ENCODE measurements around the gene ITPK1.

Gene ITPK1

GRCh38 chr14:93091666-93092065, 24.1 kb downstream of the ITPK1 start:
- H3K9ac ChIP-seq (ENCODE audit: low read length), result no peak overlapping the region
- H3K9me3 ChIP-seq (ENCODE audit: insufficient read depth, low read length), result no peaks in the 10 kb centered on the region
- H3K27ac ChIP-seq (ENCODE audit: low read length), result no peak overlapping the region
- no peak overlapping the region for H3K4me3 ChIP-seq (ENCODE audit: low read length)
- TF ChIP-seq CTCF (IDR thresholded peaks at IDR 0.05; ENCODE audit: low read depth, low read length), result no peak
- no peak for TF ChIP-seq EZH2phosphoT487 (IDR thresholded peaks at IDR 0.05; ENCODE audit: low read depth)
- no peak overlapping the region for H2AFZ ChIP-seq (ENCODE audit: low read depth, low read length)
- no peak overlapping the region for H3K4me2 ChIP-seq (ENCODE audit: low read length)
- H3K4me1 ChIP-seq (ENCODE audit: low read length), result no peaks in the 10 kb centered on the region
- 0 out of 2 replicates have a peak, but pooled peaks cover 5% of the 10 kb centered on the region for H3K79me2 ChIP-seq (ENCODE audit: low read length)
- no peaks in the 10 kb centered on the region for H3K27me3 ChIP-seq (ENCODE audit: low read depth, low read length)
- no peaks in the 10 kb centered on the region for H3K36me3 ChIP-seq (replicated peaks; ENCODE audit: low read depth, low read length)
- H4K20me1 ChIP-seq (ENCODE audit: insufficient read depth, low read length), result peaks cover 3% of the 10 kb centered on the region; the same call in 1 of the 2 replicates

- H3K27me3 ChIP-seq (ENCODE audit: low read depth, low read length), result no peaks in the 10 kb centered on the region
- H3K4me1 ChIP-seq (ENCODE audit: low read length), result no peaks in the 10 kb centered on the region
- 0 out of 2 replicates have a peak, but pooled peaks cover under 1% of the 10 kb centered on the region for H3K79me2 ChIP-seq (ENCODE audit: low read length)
- no peaks in the 10 kb centered on the region for H3K36me3 ChIP-seq (replicated peaks; ENCODE audit: low read depth, low read length)
- no peaks in the 10 kb centered on the region; the same call in 1 of the 2 replicates for H4K20me1 ChIP-seq (ENCODE audit: insufficient read depth, low read length)
- no peak overlapping the region for H3K9ac ChIP-seq (ENCODE audit: low read length)
- H3K9me3 ChIP-seq (ENCODE audit: insufficient read depth, low read length), result no peaks in the 10 kb centered on the region
- TF ChIP-seq EZH2phosphoT487 (IDR thresholded peaks at IDR 0.05; ENCODE audit: low read depth) (no peak), CTCF (IDR thresholded peaks at IDR 0.05; ENCODE audit: low read depth, low read length) (no peak)
- no peak overlapping the region for H3K27ac ChIP-seq (ENCODE audit: low read length)
- no peak overlapping the region for H3K4me3 ChIP-seq (ENCODE audit: low read length)
- H2AFZ ChIP-seq (ENCODE audit: low read depth, low read length), result no peak overlapping the region
- H3K4me2 ChIP-seq (ENCODE audit: low read length), result no peak overlapping the region
Measured at GRCh38 chr14:93090826-93091555, 24.7 kb downstream of the ITPK1 start.

- Histone ChIP-seq H2AFZ (ENCODE audit: low read depth, low read length) (no peak overlapping the region), H3K36me3 (replicated peaks; ENCODE audit: low read depth, low read length) (no peaks in the 10 kb centered on the region), H3K4me2 (ENCODE audit: low read length) (no peak overlapping the region), H4K20me1 (ENCODE audit: insufficient read depth, low read length) (no peaks in the 10 kb centered on the region), H3K9me3 (ENCODE audit: insufficient read depth, low read length) (no peaks in the 10 kb centered on the region), H3K9ac (ENCODE audit: low read length) (no peak overlapping the region), H3K79me2 (ENCODE audit: low read length) (no peaks in the 10 kb centered on the region), H3K4me3 (ENCODE audit: low read length) (no peak overlapping the region), H3K27me3 (ENCODE audit: low read depth, low read length) (no peaks in the 10 kb centered on the region), H3K4me1 (ENCODE audit: low read length) (no peaks in the 10 kb centered on the region), H3K27ac (ENCODE audit: low read length) (no peak overlapping the region)
- TF ChIP-seq EZH2phosphoT487 (IDR thresholded peaks at IDR 0.05; ENCODE audit: low read depth) (no peak), CTCF (IDR thresholded peaks at IDR 0.05; ENCODE audit: low read depth, low read length) (no peak)
Measured at GRCh38 chr14:93089521-93090269, 26.0 kb downstream of the ITPK1 start.

- no peak overlapping the region for H3K4me3 ChIP-seq (ENCODE audit: low read length)
- H3K27ac ChIP-seq (ENCODE audit: low read length), result no peak overlapping the region
Measured at GRCh38 chr14:93086441-93087055, 29.2 kb downstream of the ITPK1 start.

More at GRCh38 chr14:93086441-93087055, 29.2 kb downstream of the ITPK1 start:
- H3K4me1 ChIP-seq (ENCODE audit: low read length), result no peaks in the 10 kb centered on the region
- no peaks in the 10 kb centered on the region for H3K27me3 ChIP-seq (ENCODE audit: low read depth, low read length)
- H3K36me3 ChIP-seq (replicated peaks; ENCODE audit: low read depth, low read length), result no peaks in the 10 kb centered on the region
- TF ChIP-seq EZH2phosphoT487 (IDR thresholded peaks at IDR 0.05; ENCODE audit: low read depth) (no peak), CTCF (IDR thresholded peaks at IDR 0.05; ENCODE audit: low read depth, low read length) (no peak)
- H4K20me1 ChIP-seq (ENCODE audit: insufficient read depth, low read length), result peaks cover 2% of the 10 kb centered on the region; the same call in 1 of the 2 replicates
- no peak overlapping the region for H2AFZ ChIP-seq (ENCODE audit: low read depth, low read length)
- no peaks in the 10 kb centered on the region for H3K9me3 ChIP-seq (ENCODE audit: insufficient read depth, low read length)
- H3K4me2 ChIP-seq (ENCODE audit: low read length), result no peak overlapping the region
- H3K9ac ChIP-seq (ENCODE audit: low read length), result no peak overlapping the region
- H3K79me2 ChIP-seq (ENCODE audit: low read length), result no peaks in the 10 kb centered on the region
